ENCODE measurements around the gene TLR2.
"Not testable (repeated sequence)": the region's sequence is repeated elsewhere in the genome, so short reads cannot be mapped to it uniquely, and the experiment has no call there.

The TLR2 gene

GRCh38 chr4:153661215-153661822, 22.8 kb upstream of the TLR2 start:
- DNase-seq = no peak

DNA sequence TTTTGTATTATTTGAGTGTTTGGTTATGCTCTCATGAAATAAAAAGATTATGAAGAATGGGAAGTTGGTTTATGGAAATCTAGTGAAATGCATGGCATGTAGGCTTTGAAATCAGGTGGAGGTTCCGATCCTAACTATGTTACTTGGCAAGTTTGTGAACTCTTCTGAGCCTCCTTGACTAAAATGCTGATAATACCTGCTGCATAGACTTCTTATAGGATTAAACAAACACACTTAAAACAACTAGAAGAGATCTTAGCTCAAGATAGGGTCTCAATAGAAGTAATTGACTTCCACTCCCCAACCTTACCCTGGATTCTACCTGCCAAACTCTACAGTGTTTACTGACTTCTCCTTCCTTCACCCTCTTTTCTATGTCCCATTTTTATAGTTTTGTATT, 22.2 kb upstream of the TLR2 start:
- no peak for DNase-seq

DNA sequence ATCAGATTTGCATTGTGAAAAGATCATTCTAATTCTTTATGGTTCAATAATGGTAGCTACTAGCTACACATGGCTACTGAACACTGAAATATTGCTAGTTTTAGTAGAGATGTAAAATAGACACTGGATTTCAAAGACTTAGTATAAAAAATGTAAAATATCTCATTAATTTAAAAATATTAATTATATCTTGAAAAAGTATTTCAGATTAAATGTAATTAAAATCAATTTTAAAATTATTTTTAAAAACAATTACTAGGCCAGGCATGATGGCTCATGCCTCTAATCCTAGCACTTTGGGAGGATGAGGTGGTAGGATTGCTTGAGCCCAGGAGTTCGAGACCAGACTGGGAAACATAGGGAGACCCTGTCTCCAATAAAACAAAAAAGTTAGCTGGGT, 20.4 kb upstream of the TLR2 start:
- no peak for DNase-seq

GRCh38 chr4:153666505-153666904, 17.6 kb upstream of the TLR2 start:
- not testable (repeated sequence) for DNase-seq

- DNase-seq = no peak
Measured at GRCh38 chr4:153668647-153669046, 15.4 kb upstream of the TLR2 start.

GRCh38 chr4:153669838-153670237, 14.2 kb upstream of the TLR2 start:
- DNase-seq = no peak

GRCh38 chr4:153676486-153676885, 7.6 kb upstream of the TLR2 start:
- no peak for DNase-seq

DNA sequence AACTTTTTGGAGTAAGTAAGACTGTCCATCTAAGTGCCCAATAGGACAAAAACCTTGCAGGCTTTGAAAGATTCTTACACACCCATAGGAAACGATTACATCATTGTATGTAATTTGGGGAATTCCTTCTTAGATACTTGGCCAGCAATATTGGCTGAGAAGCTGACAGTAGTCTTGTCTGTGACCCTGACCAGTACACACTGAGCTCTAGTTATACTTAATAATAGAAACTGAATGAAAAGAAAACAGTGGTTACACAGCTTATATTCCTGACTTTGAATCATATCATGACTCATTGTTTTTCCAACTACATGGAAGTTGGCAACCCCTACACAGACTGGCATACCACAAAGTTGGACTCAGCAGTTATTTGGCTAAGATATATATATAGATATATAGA, 7.1 kb upstream of the TLR2 start:
- no peak for DNase-seq

DNA sequence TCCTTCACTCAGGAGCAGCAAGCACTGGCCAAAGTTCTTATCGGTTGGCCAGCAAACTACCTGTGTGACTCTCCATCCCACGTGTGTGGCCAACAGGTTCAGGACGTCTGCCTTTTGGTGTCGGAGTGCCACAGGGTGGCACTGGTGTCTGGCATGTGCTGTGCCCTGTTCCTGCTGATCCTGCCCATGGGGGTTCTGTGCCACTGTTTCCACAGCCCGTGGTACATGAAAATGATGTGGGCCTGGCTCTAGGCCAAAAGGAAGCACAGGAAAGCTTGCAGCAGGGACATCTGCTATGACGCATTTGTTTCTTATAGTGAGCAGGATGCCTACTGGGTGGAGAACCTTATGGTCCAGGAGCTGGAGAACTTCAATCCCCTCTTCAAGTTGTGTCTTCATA, 4.6 kb upstream of the TLR2 start:
- peak; percentile 4 for DNase-seq

- DNase-seq = no peak
Measured at GRCh38 chr4:153683763-153684181, 308 bp upstream of the TLR2 start.

DNA sequence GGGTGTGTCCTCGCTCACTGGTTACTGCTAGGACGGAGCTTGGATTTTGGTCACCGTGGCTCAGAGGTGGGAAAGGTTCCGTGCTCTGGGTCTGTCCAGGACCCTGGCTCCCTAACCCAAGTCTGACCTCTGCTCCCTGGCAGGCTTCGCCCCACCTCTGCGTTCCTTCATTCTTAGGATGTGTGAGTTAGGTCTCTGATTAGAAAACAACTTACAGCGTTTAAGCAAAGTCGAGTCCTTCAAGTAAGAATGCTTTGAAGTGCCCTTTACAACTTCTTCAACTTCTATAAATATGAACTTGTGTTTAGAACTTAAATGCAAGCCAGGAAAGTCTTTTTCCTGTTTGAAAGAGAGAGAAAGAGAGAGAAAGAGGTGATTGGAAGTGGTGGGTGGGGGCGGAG, 891 bp downstream of the TLR2 start:
- DNase-seq = no peak

DNA sequence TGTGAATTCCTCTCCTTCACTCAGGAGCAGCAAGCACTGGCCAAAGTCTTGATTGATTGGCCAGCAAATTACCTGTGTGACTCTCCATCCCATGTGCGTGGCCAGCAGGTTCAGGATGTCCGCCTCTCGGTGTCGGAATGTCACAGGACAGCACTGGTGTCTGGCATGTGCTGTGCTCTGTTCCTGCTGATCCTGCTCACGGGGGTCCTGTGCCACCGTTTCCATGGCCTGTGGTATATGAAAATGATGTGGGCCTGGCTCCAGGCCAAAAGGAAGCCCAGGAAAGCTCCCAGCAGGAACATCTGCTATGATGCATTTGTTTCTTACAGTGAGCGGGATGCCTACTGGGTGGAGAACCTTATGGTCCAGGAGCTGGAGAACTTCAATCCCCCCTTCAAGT, 20.4 kb downstream of the TLR2 start:
- DNase-seq = no peak

GRCh38 chr4:153705743-153706468, 21.8 kb downstream of the TLR2 start:
- DNase-seq = peak; percentile 40

DNA sequence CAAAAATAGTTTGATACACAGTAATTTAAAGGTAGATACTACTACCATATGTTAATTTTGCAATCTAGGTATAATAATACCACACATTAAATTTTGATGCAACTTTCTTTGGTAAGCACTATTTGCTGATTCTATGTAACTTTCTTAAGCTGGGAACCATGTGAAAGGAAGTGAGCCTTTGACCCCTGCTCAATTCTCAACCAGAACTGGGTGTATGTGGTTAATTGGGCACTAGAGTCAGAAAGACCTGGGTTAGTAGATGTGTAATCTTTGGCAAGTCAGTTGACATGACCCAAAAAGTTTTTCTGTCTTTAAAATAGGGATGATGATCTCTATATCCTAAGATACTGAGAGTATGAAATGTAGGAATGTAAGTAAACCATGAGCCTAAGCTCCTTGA, 22.4 kb downstream of the TLR2 start:
- DNase-seq = no peak

DNA sequence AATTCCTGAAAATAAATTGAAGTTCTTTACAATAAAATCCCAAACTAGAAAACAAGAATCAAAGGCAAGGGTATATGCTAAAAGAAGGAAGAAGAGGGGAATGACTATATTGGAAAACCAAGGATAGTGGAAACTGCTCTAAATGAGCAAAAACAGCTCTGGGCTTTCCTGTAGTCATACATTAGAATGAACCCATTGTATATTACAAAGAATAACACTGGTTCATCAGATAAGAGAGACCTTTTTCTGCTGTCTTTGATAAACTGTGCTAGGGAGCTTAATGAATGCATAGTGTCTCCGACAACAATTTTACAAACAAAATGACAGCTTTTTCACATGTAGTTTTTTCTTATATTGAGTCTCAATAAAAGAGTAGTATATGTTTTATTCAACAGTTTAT, 26.6 kb downstream of the TLR2 start:
- DNase-seq = no peak

GRCh38 chr4:153713866-153714646, 30.0 kb downstream of the TLR2 start:
- no peak for DNase-seq

DNA sequence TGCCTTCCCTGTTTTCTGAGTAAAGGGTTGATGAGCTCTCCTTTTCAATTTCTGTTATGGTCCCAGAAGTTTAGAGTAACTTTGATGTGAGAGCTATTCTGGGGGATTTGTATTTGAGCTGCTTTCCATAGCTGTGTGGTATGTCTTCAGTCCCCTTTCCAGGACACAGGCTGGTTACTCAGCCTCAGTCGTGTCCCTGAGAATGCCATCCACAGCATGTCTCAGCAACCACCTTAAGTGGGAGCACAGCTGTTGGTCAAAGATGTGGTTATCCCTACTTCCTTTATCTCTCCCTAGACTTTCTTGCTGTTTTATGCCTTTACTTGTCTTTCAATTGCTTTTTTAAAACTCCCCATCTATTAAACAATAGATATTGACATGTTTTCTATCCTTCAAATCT, 38.0 kb downstream of the TLR2 start:
- DNase-seq = no peak

DNA sequence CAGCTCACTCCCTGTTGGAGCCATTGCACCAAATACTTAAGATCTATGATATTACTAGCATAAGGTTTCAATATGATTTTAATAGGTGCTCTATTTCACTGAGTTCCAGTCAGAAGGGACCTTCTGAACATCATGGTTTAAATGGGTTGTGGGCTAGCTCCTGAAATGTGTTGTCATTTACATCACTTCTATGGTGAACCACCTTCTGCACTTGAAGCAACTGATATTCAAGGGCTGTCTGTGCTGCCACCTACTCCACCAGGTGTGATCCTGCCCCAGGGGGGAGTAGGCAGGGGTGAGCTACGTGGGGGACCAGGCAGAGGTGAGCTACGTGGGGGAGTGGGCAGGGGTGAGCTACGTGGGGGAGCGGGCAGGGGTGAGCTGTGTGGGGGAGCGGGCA, 40.5 kb downstream of the TLR2 start:
- DNase-seq = no peak

- no peak for DNase-seq
Measured at GRCh38 chr4:153725136-153725830, 41.2 kb downstream of the TLR2 start.

- DNase-seq = no peak
Measured at GRCh38 chr4:153725831-153726154, 41.7 kb downstream of the TLR2 start.

DNA sequence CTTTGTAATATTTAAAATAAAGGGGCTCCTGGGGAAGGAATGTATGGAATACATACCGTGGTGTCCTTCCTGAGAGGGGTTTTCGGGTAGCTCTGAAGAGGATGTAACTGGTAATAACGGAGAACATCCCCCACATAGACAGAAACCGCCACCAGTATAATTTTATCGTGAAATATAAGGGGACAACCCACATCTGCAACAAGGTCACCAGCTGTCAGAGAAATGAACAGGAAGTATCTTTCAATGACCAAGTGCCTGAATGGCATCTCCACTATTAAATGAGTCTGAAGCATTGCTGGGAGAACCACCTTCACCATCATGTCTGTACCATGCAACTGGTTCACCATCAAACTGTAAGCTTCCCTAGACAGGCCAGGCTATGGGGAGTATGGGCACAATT, 44.1 kb downstream of the TLR2 start:
- DNase-seq = no peak

DNA sequence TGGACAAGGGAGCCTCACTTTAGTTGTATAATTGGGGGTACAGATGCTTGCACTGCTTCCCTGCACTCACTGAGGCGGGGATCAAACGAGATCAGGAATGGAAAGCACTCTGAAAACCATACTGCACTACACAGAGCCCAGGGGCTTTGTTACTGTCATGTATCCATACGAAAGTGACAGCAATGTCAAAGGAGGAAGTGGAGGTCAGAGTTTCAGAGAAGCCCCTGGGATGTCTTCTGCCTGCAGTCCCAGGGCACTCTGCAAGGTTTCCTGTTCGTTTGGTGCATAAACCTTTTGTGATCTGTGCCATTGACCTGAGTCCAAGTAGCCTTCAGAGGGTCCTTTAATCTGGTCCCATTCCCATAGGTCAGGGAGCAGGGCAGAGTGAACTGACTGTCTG, 44.6 kb downstream of the TLR2 start:
- no peak for DNase-seq

DNA sequence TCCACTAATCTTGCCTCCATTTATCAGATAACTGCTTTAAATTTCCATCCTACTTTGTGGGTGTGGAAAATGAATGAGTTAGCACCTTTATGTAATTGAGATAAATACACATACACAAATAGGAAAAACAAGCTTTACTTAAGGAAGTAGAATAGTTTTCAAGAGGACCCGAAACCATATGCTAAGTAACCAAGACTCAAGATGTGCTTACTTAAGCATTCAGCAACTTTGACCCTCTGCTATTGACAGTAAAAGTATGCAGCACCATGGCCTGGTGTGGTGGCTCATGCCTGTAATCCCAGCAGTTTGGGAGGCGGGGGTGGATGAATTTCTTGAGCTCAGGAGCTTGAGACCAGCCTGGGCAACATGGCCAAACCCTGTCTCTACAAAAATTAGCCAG, 45.8 kb downstream of the TLR2 start:
- peak; percentile 7 for DNase-seq

DNA sequence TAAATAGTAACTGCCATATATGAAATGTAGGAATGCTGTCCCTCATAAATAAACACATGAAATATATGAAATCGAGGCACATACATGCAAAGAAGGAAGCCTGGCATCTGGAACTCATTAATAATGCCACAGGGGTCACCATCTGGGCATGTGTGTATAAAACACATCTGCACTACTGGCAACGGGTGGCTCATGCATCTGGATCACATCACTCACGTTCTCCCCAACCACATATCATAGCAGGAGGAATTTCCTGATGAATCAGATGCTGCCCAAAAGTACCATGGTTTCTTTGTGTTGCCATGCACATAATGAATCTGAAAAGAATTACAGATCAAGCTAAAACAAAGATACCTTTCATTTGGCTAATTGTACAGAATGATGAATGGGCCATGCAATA, 47.2 kb downstream of the TLR2 start:
- no peak for DNase-seq
